Left colon (tissue), 2 donors: ENCODE data around the gene SEC61A2. TPM values are rescaled to one million over a fixed set of nuclear protein-coding genes. Genes with fewer than 3 reads are reported as not detected.
"Not testable (repeated sequence)": the region's sequence is repeated elsewhere in the genome, so short reads cannot be mapped to it uniquely, and the experiment has no call there.

Experiments used
- ATAC-seq: fragments of 200-7000 bp; cut with Tn5 transposase; one replicate; pipeline ENCODE4 v1.9.1; 2020; ENCODE audit warnings: mild to moderate bottlenecking, moderate library complexity
- DNase-seq, 2 donors: peaks; one replicate each; pipeline ENCODE4 v3.0.0-alpha.2; 2020
- intact Hi-C, 2 donors: fragments of 100-400 bp; cut with DNase I in 1 of 2; cut with micrococcal nuclease in 1 of 2; formaldehyde crosslinking; loops; one replicate each; pipeline versions ENCODE4 v1.11.2 to v1.14.0; 2022; cut with DNase I, micrococcal nuclease
- long read RNA-seq: library from polyadenylated mRNA; unstranded; transcript quantifications from one replicate; pipeline ENCODE4 v2.0.0, GENCODE V29; 2021
- total RNA-seq, 2 donors: library from RNA; stranded (reverse); fragmentation: NEBNext Ultra II Directional; extraction: Animal tissue kit (Norgen Biotek cat#: 25700); gene quantifications; one replicate each; pipeline ENCODE4 v1.2.1, GENCODE V29; 2021
- donor health status: DM: no; HTN: no; CAD: no.
- donor health status: DM: yes; HTN: yes; CAD: no.

SEC61A2 gene
- 1 to 10 TPM; 5.7 to 5.8 TPM for total RNA-seq
- long read RNA-seq, partial matches to known transcripts = 1 of 4 reads
- long read RNA-seq, other reads (novel, unspliced or antisense) = 2 of 4 reads

DNA sequence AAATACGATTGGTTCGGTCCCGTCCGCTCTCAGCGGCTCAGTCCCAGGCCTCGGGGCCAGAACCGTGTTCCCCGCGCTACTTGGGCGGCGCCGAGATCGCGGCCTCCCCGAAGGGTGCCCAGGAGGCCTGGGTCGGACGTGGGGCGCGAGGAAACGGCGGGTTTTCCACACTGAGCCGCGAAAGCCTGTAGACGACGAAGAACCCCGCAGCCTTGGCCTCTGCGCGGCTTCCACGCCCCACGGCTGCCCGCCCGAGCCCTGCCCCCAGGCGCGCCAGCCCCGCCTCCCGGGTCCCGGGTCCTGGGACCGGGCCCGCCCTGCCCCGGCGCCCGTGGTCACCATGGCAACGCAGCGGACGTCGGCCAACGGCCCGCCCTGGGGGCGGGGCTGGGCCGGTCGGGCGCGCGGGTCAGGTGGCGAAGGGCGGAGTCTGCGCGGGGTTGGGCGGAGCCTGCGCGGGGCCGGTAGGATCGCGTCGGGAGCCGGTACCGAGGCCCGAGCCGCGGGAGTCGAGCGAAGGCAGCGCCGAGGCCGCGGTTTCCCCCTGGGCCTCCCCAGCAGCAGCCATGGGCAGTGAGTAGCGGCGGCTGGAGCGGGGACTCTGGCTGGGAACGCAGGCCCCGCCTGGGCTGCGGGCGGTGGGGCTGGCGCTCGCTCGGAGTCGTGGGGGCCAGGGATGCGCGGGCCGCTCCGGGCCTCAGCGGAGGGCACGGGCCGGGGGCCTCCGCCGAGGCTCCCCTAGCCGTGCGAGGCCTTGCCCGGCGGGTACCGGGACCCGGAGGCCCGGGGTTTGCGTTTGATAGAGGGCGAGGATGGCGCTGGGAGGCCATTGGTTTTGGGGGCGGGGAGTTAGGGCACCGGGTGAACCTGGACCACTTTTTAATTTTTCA lies at the start of gene SEC61A2:
SEC61A2 (plus strand) TSS at position 456 of the 890 bp plus-strand sequence; CDS start at position 567, 111 bp downstream.
- ATAC-seq = peak; percentile 95
- intact Hi-C loops = no loop called here
- DNase-seq = peak; percentile 94 to 99

- no peak for DNase-seq
- intact Hi-C loops = no loop called here
- ATAC-seq = no peak
Measured at GRCh38 chr10:12081470-12081869, 48.0 kb upstream of the SEC61A2 start.

GRCh38 chr10:12081879-12082557 lies 47.5 kb upstream of the SEC61A2 start:
- intact Hi-C loops = no loop called here
- DNase-seq = no peak
- no peak for ATAC-seq

GRCh38 chr10:12088919-12089318 lies 40.6 kb upstream of the SEC61A2 start:
- intact Hi-C loops = no loop called here
- no peak for DNase-seq
- no peak for ATAC-seq

DNA sequence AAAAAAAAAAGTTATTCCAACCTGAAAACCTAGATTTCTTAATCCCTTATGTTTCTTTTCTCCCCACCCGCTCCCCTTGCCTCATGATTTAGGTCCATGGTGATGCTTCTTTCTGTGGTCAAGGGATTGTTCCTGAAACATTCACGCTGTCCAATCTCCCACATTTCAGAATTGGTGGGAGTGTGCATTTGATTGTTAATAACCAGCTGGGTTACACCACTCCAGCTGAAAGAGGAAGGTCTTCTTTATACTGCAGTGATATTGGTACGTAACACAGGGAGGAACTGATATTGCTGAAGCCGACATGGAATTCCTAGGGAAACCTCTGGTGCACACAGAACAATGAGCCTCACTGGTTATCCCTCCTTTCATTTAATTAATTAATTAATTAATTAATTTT lies 38.1 kb upstream of the SEC61A2 start:
- intact Hi-C loops = no loop called here
- no peak for DNase-seq
- ATAC-seq = no peak

DNA sequence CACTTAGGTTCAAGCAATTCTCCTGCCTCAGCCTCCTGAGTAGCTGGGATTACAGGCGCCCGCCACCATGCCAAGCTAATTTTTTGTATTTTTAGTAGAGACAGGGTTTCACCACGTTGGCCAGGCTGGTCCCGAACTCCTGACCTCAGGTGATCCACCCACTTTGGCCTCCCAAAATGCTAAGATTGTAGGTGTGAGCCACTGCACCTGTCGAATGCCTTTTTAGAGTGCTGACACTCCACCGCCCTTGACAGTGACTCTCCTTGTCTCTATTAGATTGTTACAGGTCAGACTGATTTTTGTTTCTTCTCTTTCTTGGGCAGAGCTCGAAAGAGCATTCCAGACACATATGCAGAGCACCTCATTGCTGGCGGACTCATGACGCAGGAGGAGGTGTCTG lies 32.1 kb upstream of the SEC61A2 start:
- DNase-seq, intact Hi-C loops: not testable (repeated sequence)
- peak; percentile 49 for ATAC-seq

- ATAC-seq (peak; percentile 90), DNase-seq (peak; percentile 18 to 69)
- intact Hi-C loops = no loop called here
Measured at GRCh38 chr10:12097791-12098190, 31.7 kb upstream of the SEC61A2 start.

DNA sequence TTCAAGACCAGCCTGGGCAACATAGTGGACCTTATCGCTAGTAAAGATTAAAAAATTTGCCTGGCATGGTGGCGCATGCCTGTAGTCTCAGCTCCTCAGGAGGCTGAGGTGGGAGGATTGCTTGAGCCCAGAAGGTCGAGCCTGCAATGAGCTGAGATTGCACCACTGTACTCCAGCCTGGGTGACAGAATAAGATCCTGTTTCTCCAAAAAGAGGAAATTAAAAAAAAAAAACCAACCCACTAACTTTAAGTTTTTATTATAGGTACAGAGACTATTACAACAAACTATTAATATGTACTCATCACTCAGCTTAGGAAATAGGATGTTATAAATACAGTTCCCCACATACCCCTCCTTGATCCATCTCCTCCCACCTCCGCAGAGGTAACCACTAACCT lies 30.5 kb upstream of the SEC61A2 start:
- ATAC-seq (no peak), DNase-seq (no peak)
- intact Hi-C loops = no loop called here

GRCh38 chr10:12103802-12104201 lies 25.7 kb upstream of the SEC61A2 start:
- intact Hi-C loops = no loop called here
- no peak for DNase-seq
- no peak for ATAC-seq

GRCh38 chr10:12107781-12108180 lies 21.7 kb upstream of the SEC61A2 start:
- intact Hi-C loops = no loop called here
- DNase-seq (no peak), ATAC-seq (no peak)

- DNase-seq (no peak), ATAC-seq (no peak)
- intact Hi-C loops = no loop called here
Measured at GRCh38 chr10:12109286-12109685, 20.2 kb upstream of the SEC61A2 start.

DNA sequence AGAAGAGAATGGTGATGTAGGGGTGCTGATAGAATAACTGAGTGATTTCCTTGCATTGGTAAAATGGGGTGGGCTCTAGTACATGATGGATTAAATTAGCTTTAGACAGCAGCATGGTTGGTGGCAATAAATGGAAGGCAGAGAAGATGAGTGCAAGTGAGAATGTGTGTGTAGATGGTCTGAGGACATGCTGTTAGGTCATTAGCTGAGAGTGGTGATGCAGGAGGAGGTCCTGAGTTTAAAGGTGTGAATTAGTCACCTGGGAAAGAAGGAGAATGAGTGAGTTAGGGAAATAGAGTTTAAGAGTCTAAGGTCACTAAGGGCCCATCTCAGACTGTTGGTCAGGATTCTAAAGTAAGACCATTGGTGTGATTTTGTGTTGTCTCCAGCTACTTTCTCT lies 17.9 kb upstream of the SEC61A2 start:
- no peak for ATAC-seq
- intact Hi-C loops = no loop called here
- DNase-seq = no peak

DNA sequence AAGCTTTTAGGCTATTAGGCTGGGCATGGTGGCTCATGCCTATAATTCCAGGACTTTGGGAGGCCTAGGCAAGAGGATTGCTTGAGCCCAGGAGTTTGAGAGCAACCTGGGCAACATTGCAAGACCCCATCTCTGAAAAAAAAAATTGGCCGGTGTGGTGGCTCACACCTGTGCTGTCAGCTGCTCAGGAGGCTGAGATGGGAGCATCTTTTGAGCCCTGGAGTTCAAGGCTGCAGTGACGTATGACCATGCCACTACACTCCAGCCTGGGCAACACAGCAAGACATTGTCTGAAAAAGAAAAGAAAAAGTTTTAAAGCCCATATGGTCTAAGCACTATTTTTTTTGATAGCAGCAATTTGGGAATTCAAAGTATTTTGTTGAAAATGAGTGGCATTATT lies 15.8 kb upstream of the SEC61A2 start:
- ATAC-seq (no peak), DNase-seq (no peak)
- intact Hi-C loops = no loop called here

DNA sequence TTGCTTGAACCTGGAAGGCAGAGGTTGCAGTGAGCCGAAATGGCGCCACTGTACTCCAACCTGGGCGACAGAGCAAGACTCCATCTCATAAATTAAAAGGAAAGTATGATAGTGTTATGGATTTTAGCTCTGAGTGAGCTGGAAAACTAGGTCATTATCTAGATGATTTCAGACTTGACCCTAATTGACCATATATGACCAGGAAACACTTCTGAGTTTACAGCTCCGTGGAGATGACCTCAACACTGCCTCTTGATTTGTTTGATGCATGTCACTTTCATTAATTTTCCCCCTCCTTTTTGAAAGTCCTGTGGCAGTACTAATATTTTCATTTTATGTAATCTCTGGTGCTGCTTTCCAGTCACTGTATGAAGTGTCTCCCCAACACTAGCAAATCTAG lies 7.8 kb upstream of the SEC61A2 start:
- intact Hi-C loops = no loop called here
- DNase-seq (no peak), ATAC-seq (no peak)

DNA sequence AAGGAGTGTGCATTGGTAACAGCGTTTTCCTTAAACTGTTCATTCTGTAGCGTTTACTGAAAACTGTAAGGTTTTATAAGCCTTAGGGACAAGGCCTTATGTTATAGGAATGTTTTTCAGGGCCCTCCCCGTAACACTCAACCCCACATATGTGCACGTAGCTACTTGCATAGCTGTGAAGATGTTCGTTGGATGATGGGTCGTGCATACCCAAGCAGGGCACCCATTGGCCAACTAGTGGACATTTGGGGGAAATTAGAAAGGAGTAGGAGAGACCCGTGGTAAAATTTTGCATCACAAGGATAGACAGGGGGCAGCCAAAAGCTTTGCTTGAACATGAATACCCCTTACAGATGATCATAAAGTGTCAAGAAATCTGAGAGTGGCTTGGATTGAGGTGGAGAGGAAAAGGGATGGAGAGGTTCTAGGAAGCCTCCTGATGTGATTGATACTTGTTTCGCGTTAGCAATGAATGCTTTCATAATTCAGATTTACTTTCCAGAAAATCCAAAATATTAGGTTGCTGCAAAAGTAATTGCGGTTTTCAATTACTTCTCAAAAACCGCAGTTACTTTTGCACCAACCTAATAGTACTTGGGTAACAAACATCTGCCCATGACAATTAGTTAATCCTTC lies 878 bp downstream of the SEC61A2 start:
- ATAC-seq (no peak), DNase-seq (peak in 1 of 2 donors; percentile 29)
- intact Hi-C loops = no loop called here

GRCh38 chr10:12135631-12136030 lies 6.2 kb downstream of the SEC61A2 start:
- no peak for ATAC-seq
- intact Hi-C loops = no loop called here
- no peak for DNase-seq

- intact Hi-C loops = no loop called here
Measured at GRCh38 chr10:12140038-12140437, 10.6 kb downstream of the SEC61A2 start.

DNA sequence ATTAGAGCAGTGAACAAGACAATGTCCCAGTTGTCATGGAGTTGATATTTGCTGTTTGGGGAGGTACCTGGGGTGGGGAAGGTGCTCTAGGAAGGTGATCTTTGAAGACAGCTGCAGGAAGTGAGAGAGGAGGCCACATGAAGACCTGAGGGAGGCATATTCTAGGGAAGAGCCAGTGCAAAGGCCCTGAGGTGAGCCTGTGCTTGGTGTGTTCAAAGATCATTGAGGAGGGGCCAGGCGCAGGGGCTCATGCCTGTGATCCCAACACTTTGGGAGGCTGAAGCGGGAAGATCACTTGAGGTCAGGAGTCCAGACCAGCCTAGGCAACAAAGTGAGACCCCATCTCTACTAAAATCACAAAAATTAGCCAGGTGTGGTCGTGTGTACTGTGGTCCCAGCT lies 15.1 kb downstream of the SEC61A2 start:
- ATAC-seq (no peak), DNase-seq (no peak)
- intact Hi-C loops = no loop called here

More at GRCh38 chr10:12140038-12140437, 10.6 kb downstream of the SEC61A2 start:
- DNase-seq (no peak), ATAC-seq (no peak)

- intact Hi-C loops = no loop called here
- ATAC-seq = no peak
- no peak for DNase-seq
Measured at GRCh38 chr10:12150163-12150562, 20.7 kb downstream of the SEC61A2 start.

- ATAC-seq (no peak), DNase-seq (no peak)
- intact Hi-C loops = no loop called here
Measured at GRCh38 chr10:12154516-12154915, 25.0 kb downstream of the SEC61A2 start.
